HepG2 (cell line): ENCODE data around the gene COL9A3. TPM values are rescaled to one million over a fixed set of nuclear protein-coding genes. Genes with fewer than 3 reads are reported as not detected.

ENCODE experiments used
- CBX2 ChIP-seq, 2 experiments: fragments of 200-600 bp in 1 of 2; sonication (generic); formaldehyde crosslinking in 1 of 2; IDR thresholded peaks; 2 replicates each; pipeline versions ENCODE4 v1.7.0 to v1.8.1; 2018 to 2022; ENCODE audit warnings: low read depth in 2 of 2, low read length in 1 of 2, mild to moderate bottlenecking in 1 of 2, missing genetic modification reagents in 1 of 2
- REPIN1 ChIP-seq: sonication (generic); formaldehyde crosslinking; IDR thresholded peaks from 2 replicates; pipeline ENCODE4 v1.8.0; 2022; ENCODE audit warnings: missing genetic modification reagents, low read depth, mild to moderate bottlenecking, borderline replicate concordance
- SALL1 ChIP-seq: sonication (generic); formaldehyde crosslinking; IDR thresholded peaks from 2 replicates; pipeline ENCODE4 v1.8.0; 2022; ENCODE audit warnings: mild to moderate bottlenecking, missing genetic modification reagents
- STAT5B ChIP-seq: sonication (generic); formaldehyde crosslinking; IDR thresholded peaks from 2 replicates; pipeline ENCODE4 v1.4.0; 2020; ENCODE audit warnings: missing genetic modification reagents
- YY1 ChIP-seq: IDR thresholded peaks from 2 replicates; pipeline ENCODE4 v1.6.1; 2011; ENCODE audit warnings: low read length, low read depth, moderate library complexity, mild to moderate bottlenecking; ENCODE audit not compliant: insufficient read depth, insufficient replicate concordance
- ZNF281 ChIP-seq: sonication (generic); formaldehyde crosslinking; IDR thresholded peaks from 2 replicates; pipeline ENCODE4 v1.4.0; 2020; ENCODE audit warnings: missing genetic modification reagents, borderline replicate concordance
- ZNF704 ChIP-seq: sonication (generic); formaldehyde crosslinking; IDR thresholded peaks from 2 replicates; pipeline ENCODE4 v1.8.1; 2023; ENCODE audit warnings: mild to moderate bottlenecking, inconsistent platforms, moderate library complexity, missing genetic modification reagents, borderline replicate concordance
- ZNF780A ChIP-seq: sonication (generic); formaldehyde crosslinking; IDR thresholded peaks from 2 replicates; pipeline ENCODE4 v1.8.0; 2022; ENCODE audit warnings: mild to moderate bottlenecking, missing genetic modification reagents, moderate library complexity
- polyA plus RNA-seq, 8 experiments: library from polyadenylated mRNA; depleted of rRNA in 3 of 8; stranded (reverse) in 7 of 8; unstranded in 1 of 8; fragments of >200 nt; fragmentation: Illumina TruSeq in 4 of 8; extraction: Trizol in 4 of 8; gene quantifications; 2 replicates each; pipeline versions ENCODE4 v1.2.1 to v1.2.3, GENCODE V29; 2011 to 2016; ENCODE audit warnings: low read depth in 4 of 8, missing spikeins in 1 of 8, mixed read lengths in 1 of 8; ENCODE audit not compliant: insufficient read depth in 1 of 8
- total RNA-seq, 5 experiments: library from RNA; depleted of rRNA; stranded (reverse); fragments of >200 nt; fragmentation: Illumina TruSeq; extraction: Trizol; gene quantifications; 2 replicates each; pipeline ENCODE4 v1.2.3, GENCODE V29; 2016; ENCODE audit warnings: low read depth in 1 of 5
- TF ChIP-seq, protein P1 (sequence below): sonication (generic); formaldehyde crosslinking; IDR thresholded peaks from 2 replicates; pipeline ENCODE4 v1.4.0; 2020; ENCODE audit warnings: mild to moderate bottlenecking, missing genetic modification reagents
- TF ChIP-seq, protein P2 (sequence below): IDR thresholded peaks from 2 replicates; pipeline ENCODE4 v1.6.1; 2012; ENCODE audit warnings: low read length, improper control_type of control experiment
- TF ChIP-seq, protein P3 (sequence below): sonication (generic); formaldehyde crosslinking; IDR thresholded peaks from 2 replicates; pipeline ENCODE4 v1.5.1; 2020; ENCODE audit warnings: missing genetic modification reagents, mild to moderate bottlenecking, borderline replicate concordance

The COL9A3 gene
- total and polyA plus RNA-seq, 2 of the 13 experiments (the other 11 are each of a cell fraction or from before 2014, with no cell fraction given), result 155 to 204 TPM

DNA sequence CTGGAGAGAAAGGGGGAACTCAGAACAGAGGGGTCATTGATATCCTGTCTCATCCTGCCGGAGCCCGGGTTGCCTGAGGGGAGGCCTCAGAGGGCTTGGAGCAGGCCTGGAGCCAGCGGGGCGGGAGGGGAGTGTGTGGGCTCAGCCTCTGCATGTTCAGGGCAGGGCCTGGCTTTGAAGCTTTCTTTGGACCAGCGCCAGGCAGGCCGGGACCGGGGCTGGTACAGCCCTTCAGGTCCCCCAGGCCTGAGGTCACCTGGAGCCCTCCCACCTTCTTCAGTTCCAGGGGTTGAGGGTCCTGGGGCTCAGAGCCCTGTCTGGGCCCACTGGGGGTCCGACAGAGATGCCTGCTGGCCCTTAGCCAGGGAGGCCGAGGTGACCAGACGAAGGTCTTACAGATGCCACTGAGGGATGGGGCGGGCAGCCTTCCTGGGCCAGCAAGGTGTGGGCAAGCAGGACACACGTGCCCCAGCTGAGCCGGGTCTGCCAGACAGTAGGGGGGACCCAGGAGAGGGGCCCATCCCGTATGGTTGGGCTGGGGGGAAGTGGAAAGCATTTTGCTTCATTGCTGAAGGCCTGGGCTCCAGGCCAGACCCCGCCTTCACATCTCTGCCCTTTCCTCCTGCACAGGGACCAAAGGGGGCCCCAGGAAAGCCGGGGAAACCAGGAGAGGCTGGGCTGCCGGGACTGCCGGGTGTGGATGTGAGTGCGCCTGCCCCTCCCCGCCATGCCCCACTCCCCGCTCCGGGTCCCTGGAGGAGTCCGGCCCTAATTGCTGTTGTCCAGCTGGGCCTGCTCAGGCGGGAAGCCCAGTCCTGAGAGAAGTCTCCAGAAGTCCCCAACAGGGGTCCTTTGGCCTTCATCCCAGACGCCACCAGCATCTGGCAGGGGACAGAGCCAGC lies 2.0 kb downstream of the COL9A3 start (continued):
- TF ChIP-seq, protein P1, sequence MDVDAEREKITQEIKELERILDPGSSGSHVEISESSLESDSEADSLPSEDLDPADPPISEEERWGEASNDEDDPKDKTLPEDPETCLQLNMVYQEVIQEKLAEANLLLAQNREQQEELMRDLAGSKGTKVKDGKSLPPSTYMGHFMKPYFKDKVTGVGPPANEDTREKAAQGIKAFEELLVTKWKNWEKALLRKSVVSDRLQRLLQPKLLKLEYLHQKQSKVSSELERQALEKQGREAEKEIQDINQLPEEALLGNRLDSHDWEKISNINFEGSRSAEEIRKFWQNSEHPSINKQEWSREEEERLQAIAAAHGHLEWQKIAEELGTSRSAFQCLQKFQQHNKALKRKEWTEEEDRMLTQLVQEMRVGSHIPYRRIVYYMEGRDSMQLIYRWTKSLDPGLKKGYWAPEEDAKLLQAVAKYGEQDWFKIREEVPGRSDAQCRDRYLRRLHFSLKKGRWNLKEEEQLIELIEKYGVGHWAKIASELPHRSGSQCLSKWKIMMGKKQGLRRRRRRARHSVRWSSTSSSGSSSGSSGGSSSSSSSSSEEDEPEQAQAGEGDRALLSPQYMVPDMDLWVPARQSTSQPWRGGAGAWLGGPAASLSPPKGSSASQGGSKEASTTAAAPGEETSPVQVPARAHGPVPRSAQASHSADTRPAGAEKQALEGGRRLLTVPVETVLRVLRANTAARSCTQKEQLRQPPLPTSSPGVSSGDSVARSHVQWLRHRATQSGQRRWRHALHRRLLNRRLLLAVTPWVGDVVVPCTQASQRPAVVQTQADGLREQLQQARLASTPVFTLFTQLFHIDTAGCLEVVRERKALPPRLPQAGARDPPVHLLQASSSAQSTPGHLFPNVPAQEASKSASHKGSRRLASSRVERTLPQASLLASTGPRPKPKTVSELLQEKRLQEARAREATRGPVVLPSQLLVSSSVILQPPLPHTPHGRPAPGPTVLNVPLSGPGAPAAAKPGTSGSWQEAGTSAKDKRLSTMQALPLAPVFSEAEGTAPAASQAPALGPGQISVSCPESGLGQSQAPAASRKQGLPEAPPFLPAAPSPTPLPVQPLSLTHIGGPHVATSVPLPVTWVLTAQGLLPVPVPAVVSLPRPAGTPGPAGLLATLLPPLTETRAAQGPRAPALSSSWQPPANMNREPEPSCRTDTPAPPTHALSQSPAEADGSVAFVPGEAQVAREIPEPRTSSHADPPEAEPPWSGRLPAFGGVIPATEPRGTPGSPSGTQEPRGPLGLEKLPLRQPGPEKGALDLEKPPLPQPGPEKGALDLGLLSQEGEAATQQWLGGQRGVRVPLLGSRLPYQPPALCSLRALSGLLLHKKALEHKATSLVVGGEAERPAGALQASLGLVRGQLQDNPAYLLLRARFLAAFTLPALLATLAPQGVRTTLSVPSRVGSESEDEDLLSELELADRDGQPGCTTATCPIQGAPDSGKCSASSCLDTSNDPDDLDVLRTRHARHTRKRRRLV, result no peak; the same call in none of the 2 replicates
- TF ChIP-seq, protein P2, sequence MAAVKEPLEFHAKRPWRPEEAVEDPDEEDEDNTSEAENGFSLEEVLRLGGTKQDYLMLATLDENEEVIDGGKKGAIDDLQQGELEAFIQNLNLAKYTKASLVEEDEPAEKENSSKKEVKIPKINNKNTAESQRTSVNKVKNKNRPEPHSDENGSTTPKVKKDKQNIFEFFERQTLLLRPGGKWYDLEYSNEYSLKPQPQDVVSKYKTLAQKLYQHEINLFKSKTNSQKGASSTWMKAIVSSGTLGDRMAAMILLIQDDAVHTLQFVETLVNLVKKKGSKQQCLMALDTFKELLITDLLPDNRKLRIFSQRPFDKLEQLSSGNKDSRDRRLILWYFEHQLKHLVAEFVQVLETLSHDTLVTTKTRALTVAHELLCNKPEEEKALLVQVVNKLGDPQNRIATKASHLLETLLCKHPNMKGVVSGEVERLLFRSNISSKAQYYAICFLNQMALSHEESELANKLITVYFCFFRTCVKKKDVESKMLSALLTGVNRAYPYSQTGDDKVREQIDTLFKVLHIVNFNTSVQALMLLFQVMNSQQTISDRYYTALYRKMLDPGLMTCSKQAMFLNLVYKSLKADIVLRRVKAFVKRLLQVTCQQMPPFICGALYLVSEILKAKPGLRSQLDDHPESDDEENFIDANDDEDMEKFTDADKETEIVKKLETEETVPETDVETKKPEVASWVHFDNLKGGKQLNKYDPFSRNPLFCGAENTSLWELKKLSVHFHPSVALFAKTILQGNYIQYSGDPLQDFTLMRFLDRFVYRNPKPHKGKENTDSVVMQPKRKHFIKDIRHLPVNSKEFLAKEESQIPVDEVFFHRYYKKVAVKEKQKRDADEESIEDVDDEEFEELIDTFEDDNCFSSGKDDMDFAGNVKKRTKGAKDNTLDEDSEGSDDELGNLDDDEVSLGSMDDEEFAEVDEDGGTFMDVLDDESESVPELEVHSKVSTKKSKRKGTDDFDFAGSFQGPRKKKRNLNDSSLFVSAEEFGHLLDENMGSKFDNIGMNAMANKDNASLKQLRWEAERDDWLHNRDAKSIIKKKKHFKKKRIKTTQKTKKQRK, result no peak
- TF ChIP-seq, protein P3, sequence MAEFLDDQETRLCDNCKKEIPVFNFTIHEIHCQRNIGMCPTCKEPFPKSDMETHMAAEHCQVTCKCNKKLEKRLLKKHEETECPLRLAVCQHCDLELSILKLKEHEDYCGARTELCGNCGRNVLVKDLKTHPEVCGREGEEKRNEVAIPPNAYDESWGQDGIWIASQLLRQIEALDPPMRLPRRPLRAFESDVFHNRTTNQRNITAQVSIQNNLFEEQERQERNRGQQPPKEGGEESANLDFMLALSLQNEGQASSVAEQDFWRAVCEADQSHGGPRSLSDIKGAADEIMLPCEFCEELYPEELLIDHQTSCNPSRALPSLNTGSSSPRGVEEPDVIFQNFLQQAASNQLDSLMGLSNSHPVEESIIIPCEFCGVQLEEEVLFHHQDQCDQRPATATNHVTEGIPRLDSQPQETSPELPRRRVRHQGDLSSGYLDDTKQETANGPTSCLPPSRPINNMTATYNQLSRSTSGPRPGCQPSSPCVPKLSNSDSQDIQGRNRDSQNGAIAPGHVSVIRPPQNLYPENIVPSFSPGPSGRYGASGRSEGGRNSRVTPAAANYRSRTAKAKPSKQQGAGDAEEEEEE (CRISPR knock-in tag), result no peak
- TF ChIP-seq ZNF281 (CRISPR knock-in tag), result no peak
- peak; percentile 74; the same call in 1 of the 2 replicates for TF ChIP-seq REPIN1
- peak; percentile 80 for TF ChIP-seq SALL1
- no peak for TF ChIP-seq ZNF780A (CRISPR knock-in tag)
- peak; percentile 6 for TF ChIP-seq YY1
- no peak for TF ChIP-seq ZNF704 (CRISPR knock-in tag)
- TF ChIP-seq STAT5B (CRISPR knock-in tag), result no peak; the same call in 1 of the 2 replicates
- TF ChIP-seq CBX2 (IDR thresholded peaks at IDR 0.05; ENCODE audit: low read depth, low read length), result no peak
- TF ChIP-seq CBX2 (CRISPR knock-in tag; IDR thresholded peaks at IDR 0.05; ENCODE audit: low read depth), result peak; percentile 47; the same call in 1 of the 2 replicates
